K562 (cell line): ENCODE measurements around the gene GRAMD1B.

Experiments
- CTCF ChIP-seq, 3 experiments: IDR thresholded peaks in 2 of 3; conservative IDR thresholded peaks in 1 of 3; 2 replicates each; pipeline ENCODE4 v1.5.1; 2011 to 2012; ENCODE audit warnings: low read length in 3 of 3, mild to moderate bottlenecking in 3 of 3, control low read depth in 2 of 3, improper control_type of control experiment in 1 of 3, inconsistent platforms in 1 of 3, low read depth in 1 of 3, mixed read lengths in 1 of 3, moderate library complexity in 1 of 3; ENCODE audit not compliant: insufficient read depth in 2 of 3
- RAD21 ChIP-seq, 2 experiments: fragments of 250-450 bp in 1 of 2; fragments of 450-650 bp in 1 of 2; sonication (Bioruptor Pico) in 1 of 2; formaldehyde crosslinking in 1 of 2; IDR thresholded peaks in 1 of 2; conservative IDR thresholded peaks in 1 of 2; 2 replicates each; pipeline versions ENCODE4 v1.4.0 to v1.8.0; 2020 to 2022; ENCODE audit warnings: mild to moderate bottlenecking in 2 of 2, moderate library complexity in 1 of 2
- RFX5 ChIP-seq: IDR thresholded peaks from 2 replicates; pipeline ENCODE4 v1.6.1; 2011; ENCODE audit warnings: low read depth, mild to moderate bottlenecking, improper control_type of control experiment, low read length
- SMAD2 ChIP-seq: fragments of 150-350 bp; IDR thresholded peaks from 2 replicates; pipeline ENCODE4 v1.6.1; 2014; ENCODE audit warnings: low read depth, mild to moderate bottlenecking, low read length
- TAF1 ChIP-seq: IDR thresholded peaks from 2 replicates; pipeline ENCODE4 v1.6.1; 2011; ENCODE audit warnings: mild to moderate bottlenecking, low read length, moderate library complexity; ENCODE audit not compliant: insufficient read depth, control insufficient read depth, severe bottlenecking; ENCODE audit errors: extremely low read depth
- YY1 ChIP-seq, 3 experiments: IDR thresholded peaks; 2 replicates each; pipeline ENCODE4 v1.6.1; 2011; ENCODE audit warnings: low read length in 2 of 3, mild to moderate bottlenecking in 2 of 3, moderate library complexity in 2 of 3, borderline replicate concordance in 1 of 3, control low read depth in 1 of 3, low read depth in 1 of 3; ENCODE audit not compliant: insufficient read depth in 3 of 3, insufficient replicate concordance in 2 of 3, control insufficient read depth in 1 of 3, insufficient read length in 1 of 3; ENCODE audit errors: extremely low read depth in 1 of 3
- ZBTB34 ChIP-seq: fragments of 250-450 bp; sonication (Bioruptor Pico); IDR thresholded peaks from 2 replicates; pipeline ENCODE4 v1.8.0; 2021; ENCODE audit warnings: mild to moderate bottlenecking, moderate library complexity
- ZBTB7A ChIP-seq: IDR thresholded peaks from 2 replicates; pipeline ENCODE4 v1.6.1; 2011; ENCODE audit warnings: low read depth, mild to moderate bottlenecking, low read length, moderate library complexity, borderline replicate concordance; ENCODE audit not compliant: control insufficient read depth
- TF ChIP-seq, protein P1 (sequence below): fragments of 450-650 bp; IDR thresholded peaks from 2 replicates; pipeline ENCODE4 v1.7.0; 2016; ENCODE audit warnings: borderline replicate concordance
- TF ChIP-seq, protein P2 (sequence below): fragments of 200-800 bp; sonication (Bioruptor generic); IDR thresholded peaks from 2 replicates; pipeline ENCODE4 v1.6.1; 2016; ENCODE audit warnings: missing genetic modification characterization, missing compliant biosample characterization

DNA sequence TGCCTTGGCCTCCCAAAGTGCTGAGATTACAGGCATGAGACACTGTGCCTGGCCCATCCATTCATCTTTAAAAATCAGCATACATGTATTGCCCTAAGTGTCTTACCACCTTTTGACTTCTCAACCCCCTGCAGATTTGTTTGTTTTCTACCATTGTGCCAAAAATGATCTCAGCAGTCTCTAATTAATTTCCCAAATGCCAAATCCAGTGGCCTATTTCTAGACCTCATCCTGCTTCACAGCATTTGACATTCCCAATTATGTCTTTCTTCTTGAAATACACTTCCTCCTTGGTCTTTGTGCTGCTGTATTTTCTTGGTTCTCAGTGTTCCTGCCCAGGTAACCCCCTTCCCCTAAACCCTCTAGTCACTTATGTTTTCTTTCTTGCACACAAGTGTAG, 46.0 kb upstream of the GRAMD1B start:
- no peak for TF ChIP-seq YY1 (IDR thresholded peaks at IDR 0.05; ENCODE audit: borderline replicate concordance in 1 of 3, control insufficient read depth in 1 of 3, extremely low read depth in 1 of 3, insufficient read depth in 3 of 3, insufficient read length in 1 of 3, insufficient replicate concordance in 2 of 3, low read depth in 1 of 3, low read length in 2 of 3)
- no peak for TF ChIP-seq SMAD2
- TF ChIP-seq ZBTB7A, result no peak
- TF ChIP-seq TAF1, result no peak
- TF ChIP-seq CTCF (IDR thresholded peaks at IDR 0.05 in 2 of 3, conservative IDR thresholded peaks at IDR 0.05 in 1 of 3; ENCODE audit: insufficient read depth in 2 of 3, low read depth in 1 of 3, low read length in 3 of 3), result no peak
- no peak for TF ChIP-seq RFX5
- TF ChIP-seq, protein P1, sequence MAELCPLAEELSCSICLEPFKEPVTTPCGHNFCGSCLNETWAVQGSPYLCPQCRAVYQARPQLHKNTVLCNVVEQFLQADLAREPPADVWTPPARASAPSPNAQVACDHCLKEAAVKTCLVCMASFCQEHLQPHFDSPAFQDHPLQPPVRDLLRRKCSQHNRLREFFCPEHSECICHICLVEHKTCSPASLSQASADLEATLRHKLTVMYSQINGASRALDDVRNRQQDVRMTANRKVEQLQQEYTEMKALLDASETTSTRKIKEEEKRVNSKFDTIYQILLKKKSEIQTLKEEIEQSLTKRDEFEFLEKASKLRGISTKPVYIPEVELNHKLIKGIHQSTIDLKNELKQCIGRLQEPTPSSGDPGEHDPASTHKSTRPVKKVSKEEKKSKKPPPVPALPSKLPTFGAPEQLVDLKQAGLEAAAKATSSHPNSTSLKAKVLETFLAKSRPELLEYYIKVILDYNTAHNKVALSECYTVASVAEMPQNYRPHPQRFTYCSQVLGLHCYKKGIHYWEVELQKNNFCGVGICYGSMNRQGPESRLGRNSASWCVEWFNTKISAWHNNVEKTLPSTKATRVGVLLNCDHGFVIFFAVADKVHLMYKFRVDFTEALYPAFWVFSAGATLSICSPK, result no peak
- TF ChIP-seq, protein P2, sequence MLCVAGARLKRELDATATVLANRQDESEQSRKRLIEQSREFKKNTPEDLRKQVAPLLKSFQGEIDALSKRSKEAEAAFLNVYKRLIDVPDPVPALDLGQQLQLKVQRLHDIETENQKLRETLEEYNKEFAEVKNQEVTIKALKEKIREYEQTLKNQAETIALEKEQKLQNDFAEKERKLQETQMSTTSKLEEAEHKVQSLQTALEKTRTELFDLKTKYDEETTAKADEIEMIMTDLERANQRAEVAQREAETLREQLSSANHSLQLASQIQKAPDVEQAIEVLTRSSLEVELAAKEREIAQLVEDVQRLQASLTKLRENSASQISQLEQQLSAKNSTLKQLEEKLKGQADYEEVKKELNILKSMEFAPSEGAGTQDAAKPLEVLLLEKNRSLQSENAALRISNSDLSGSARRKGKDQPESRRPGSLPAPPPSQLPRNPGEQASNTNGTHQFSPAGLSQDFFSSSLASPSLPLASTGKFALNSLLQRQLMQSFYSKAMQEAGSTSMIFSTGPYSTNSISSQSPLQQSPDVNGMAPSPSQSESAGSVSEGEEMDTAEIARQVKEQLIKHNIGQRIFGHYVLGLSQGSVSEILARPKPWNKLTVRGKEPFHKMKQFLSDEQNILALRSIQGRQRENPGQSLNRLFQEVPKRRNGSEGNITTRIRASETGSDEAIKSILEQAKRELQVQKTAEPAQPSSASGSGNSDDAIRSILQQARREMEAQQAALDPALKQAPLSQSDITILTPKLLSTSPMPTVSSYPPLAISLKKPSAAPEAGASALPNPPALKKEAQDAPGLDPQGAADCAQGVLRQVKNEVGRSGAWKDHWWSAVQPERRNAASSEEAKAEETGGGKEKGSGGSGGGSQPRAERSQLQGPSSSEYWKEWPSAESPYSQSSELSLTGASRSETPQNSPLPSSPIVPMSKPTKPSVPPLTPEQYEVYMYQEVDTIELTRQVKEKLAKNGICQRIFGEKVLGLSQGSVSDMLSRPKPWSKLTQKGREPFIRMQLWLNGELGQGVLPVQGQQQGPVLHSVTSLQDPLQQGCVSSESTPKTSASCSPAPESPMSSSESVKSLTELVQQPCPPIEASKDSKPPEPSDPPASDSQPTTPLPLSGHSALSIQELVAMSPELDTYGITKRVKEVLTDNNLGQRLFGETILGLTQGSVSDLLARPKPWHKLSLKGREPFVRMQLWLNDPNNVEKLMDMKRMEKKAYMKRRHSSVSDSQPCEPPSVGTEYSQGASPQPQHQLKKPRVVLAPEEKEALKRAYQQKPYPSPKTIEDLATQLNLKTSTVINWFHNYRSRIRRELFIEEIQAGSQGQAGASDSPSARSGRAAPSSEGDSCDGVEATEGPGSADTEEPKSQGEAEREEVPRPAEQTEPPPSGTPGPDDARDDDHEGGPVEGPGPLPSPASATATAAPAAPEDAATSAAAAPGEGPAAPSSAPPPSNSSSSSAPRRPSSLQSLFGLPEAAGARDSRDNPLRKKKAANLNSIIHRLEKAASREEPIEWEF (CRISPR knock-in tag), result no peak
- no peak for TF ChIP-seq RAD21 (CRISPR knock-in tag; conservative IDR thresholded peaks at IDR 0.05 in 1 of 2, IDR thresholded peaks at IDR 0.05 in 1 of 2)
- TF ChIP-seq ZBTB34 (CRISPR knock-in tag), result no peak
